ENCODE measurements around the gene EEIG1.

DNA sequence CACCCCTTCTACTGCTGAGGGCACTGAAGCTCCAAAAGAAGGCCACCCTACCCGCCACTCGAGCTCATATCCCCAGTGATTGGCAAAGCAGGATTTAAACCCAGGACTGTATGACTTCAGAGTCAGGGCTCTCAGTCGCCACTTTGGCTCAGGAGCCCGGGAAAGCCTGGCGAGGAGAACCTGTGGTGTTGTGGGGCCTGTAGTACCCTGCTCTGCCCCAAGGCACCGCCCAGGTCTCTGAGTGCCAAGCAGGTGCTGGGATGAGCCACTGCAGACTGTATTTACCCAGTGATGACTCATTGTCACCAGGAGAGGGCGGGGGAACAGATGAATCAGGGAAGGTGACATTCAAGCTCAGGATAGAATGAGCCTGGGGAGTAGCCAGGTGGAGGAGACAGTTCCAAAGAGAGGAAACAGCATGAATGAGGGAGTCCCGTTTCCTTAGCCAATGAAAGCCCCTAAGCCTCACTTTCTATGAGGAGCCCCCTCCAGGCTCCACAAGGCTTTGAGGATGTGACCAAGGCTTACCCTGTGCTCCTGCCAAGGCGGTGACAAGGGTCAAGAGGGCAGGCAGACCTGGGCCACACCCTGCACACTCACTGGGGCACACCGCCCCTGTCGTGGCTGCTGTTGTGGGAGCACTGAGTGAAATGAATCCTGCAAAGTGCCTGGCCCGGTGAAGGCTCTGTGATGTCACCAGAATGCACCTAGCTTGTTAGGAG lies 25.3 kb downstream of the EEIG1 start:
- TF ChIP-seq POLR2A (IDR thresholded peaks at IDR 0.05; ENCODE audit: low read length) (no peak), GATA1 (IDR thresholded peaks at IDR 0.05; ENCODE audit: low read depth, low read length) (no peak)

Data from erythroblast (primary cell).